ENCODE data around the gene CDKN2A.
A peak's percentile ranks its signal among the peaks of the same experiment; 100 is the strongest.

CDKN2A gene

GRCh38 chr9:21935631-21936030, 58.6 kb downstream of the CDKN2A start:
- no peak for DNase-seq

DNA sequence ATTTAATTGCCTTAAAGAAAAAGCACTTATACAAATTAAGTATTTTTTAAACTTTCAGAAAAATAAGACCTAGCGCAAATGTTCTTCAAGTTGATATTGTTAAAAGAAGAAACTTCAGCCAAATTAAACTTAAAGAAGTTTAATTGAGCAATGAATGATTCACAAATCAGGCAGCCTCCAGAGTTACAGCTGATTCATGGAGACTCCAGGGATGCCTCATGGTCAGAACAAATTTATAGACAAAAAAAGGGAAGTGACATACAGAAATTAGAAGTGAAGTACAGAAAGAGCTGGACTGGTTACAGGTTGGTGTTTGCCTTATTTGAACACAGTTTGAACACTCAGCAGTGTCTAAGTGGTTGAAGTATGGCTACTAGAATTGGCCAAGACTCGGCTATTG, 60.3 kb downstream of the CDKN2A start:
- no peak for DNase-seq

GRCh38 chr9:21933281-21933680, 60.9 kb downstream of the CDKN2A start:
- no peak for DNase-seq

GRCh38 chr9:21931428-21931827, 62.8 kb downstream of the CDKN2A start:
- DNase-seq = no peak

DNA sequence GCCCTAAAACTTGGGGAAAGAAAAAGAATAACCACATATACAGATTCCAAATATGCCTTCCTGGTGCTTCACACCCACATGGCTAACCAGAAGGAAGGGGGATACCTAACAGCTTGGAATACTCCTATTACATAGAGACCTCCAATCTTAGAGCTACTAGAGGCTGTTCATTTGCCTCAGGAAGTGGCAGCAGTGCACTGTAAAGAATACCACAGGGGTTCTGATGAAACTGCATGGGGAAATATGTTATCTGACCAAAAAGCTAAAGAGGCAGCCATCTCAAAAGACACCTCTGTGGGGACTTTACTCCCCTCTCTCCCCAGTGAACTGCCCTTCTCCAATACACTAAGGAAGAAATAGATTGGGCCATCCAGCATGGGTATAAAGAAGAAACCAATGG, 66.4 kb downstream of the CDKN2A start:
- no peak for DNase-seq

- no peak for DNase-seq
Observed at GRCh38 chr9:21923694-21924093, 70.5 kb downstream of the CDKN2A start.

DNA sequence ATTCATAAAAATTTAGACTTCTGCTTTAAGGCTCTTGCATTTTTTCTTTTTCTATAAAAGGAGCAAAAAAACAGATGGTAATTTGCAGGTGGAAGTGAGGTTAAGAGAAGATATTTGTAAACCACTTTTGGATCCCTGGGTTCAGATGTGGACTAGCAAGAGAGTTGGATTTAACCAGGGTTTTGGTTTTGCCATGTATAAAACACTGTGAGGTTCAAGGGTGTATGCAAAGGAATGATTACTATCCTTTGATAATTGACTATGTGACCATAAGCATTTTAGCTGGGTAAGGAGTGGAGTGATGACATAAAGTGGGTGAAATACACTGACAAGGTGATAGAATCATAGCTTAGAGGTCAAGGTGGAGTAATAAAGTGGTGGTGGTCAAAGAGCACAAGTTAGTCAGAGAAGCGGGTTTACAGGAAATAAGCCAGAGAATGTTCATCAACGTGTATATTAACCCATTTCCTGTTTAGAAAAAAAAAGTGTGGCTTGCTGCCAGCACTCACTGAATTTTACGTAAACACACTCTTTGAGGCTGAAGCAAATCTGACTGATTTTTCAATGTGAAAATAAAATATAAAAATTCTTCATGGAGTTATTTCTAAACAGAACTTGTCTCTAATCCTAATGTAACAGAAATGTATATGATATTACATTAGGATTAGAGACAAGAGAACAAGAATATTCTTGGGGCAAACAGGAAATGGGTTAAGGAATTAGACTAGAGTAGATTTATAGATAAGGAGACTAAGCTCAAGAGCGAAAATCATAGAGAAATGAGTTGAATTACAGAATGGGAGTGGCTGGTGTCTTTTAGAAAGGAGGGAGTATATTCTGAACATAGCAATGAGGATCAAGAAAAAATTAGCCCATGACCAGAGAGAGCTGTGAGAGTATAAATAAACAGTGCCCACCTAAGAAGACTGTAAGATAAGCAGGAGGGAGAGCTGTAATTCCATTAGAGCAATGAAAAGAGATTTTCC, 74.5 kb downstream of the CDKN2A start:
- peak; percentile 16 for DNase-seq

Measured in activated T-cell treated with anti-CD3 and anti-CD28 coated beads for 4 hours (primary cell).